ENCODE data around the gene TESK2. TPM values are rescaled to one million over a fixed set of nuclear protein-coding genes. Genes with fewer than 3 reads are reported as not detected.

The TESK2 gene
- total and polyA plus RNA-seq, 2 of the 8 experiments (the other 6 are each of a cell fraction or from before 2014, with no cell fraction given): 10.8 to 12.6 TPM

DNA sequence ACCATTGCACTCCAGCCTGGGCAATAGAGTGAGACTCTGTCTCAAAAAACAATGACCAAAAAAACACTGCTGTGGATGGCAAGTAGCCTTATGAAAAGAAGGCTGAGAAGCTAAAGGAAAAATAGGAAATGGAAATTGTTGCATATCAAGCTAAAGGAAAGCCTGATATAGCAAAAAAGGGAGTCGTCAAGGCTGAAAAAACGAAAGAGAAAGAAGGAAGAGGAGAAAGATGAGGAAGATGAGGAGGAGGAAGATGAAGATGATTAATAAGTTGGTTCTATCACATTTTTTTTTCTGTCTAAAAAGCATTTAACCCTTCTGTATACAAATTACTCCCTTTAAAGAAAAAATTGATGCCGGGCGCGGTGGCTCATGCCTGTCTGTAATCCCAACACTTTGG lies 40.9 kb upstream of the TESK2 start:
- no peak overlapping the region for H3K18ac ChIP-seq (ENCODE audit: extremely low read depth, low read length)
- H3K4me3 ChIP-seq (ENCODE audit: extremely low read depth in 1 of 4, insufficient read depth in 2 of 4, low read depth in 3 of 4, low read length in 4 of 4): no peak overlapping the region
- CTCF ChIA-PET (ENCODE audit: partially characterized antibody): interaction anchor here (0.6 to 1.6 kb wide), 5 partner anchors 13 to 798 kb away, joined by 3 to 8 read pairs (median 3); no protein-coding TSS in a partner anchor
- no peak overlapping the region for H4K91ac ChIP-seq (replicated peaks; ENCODE audit: insufficient read length, low read length)
- no peaks in the 10 kb centered on the region for H3K23me2 ChIP-seq (ENCODE audit: low read depth, low read length)
- H4K8ac ChIP-seq (ENCODE audit: extremely low read depth, insufficient read depth, low read length): no peak overlapping the region
- H2AK5ac ChIP-seq (ENCODE audit: low read depth, low read length): no peak overlapping the region
- no peaks in the 10 kb centered on the region for H3K79me2 ChIP-seq (ENCODE audit: control insufficient read depth in 1 of 2, insufficient read depth in 2 of 2, low read length in 2 of 2)
- no peak overlapping the region for H3K23ac ChIP-seq (ENCODE audit: insufficient read length)
- no peaks in the 10 kb centered on the region for H3K36me3 ChIP-seq (ENCODE audit: control insufficient read depth in 2 of 4, insufficient read depth in 4 of 4, low read length in 3 of 4)
- DNase-seq (ENCODE audit: low read depth in 1 of 2, low spot score in 2 of 2): no peak
- no peak overlapping the region for H3K4ac ChIP-seq (replicated peaks; ENCODE audit: insufficient read length, low read depth, low read length)
- H2BK120ac ChIP-seq (replicated peaks; ENCODE audit: low read depth, low read length): no peak overlapping the region
- no peak overlapping the region for H3K27ac ChIP-seq (ENCODE audit: low read depth, low read length)
- no peak overlapping the region for H3K4me2 ChIP-seq (ENCODE audit: insufficient read depth in 1 of 2, low read depth in 2 of 2, low read length in 2 of 2)
- no peak overlapping the region for H2BK12ac ChIP-seq (ENCODE audit: low read depth, low read length)
- H2BK20ac ChIP-seq (ENCODE audit: low read length): no peak overlapping the region
- H2AFZ ChIP-seq (ENCODE audit: low read length): no peak overlapping the region
- WGBS, 2 experiments (ENCODE audit: extremely low coverage in 1 of 2, insufficient coverage in 1 of 2, insufficient read length in 1 of 2, insufficient replicate concordance in 2 of 2, low coverage in 1 of 2, low lambda C conversion rate in 2 of 2, missing lambda C conversion rate in 1 of 2): 90 to 100% methylated on average over 1 to 5 of the region's 5 CpGs
- H3K27me3 ChIP-seq (replicated peaks in 1 of 4; ENCODE audit: control insufficient read depth in 3 of 4, extremely low read depth in 1 of 4, insufficient read depth in 3 of 4, low read length in 3 of 4): no peaks in the 10 kb centered on the region
- no peak overlapping the region for H4K5ac ChIP-seq (ENCODE audit: insufficient read length, low read depth, low read length)
- H3K14ac ChIP-seq (ENCODE audit: insufficient read length): no peak overlapping the region
- H4K20me1 ChIP-seq (replicated peaks in 1 of 2; ENCODE audit: control insufficient read depth in 1 of 2, insufficient read depth in 2 of 2, low read length in 2 of 2): no peaks in the 10 kb centered on the region
- no peaks in the 10 kb centered on the region for H3K79me1 ChIP-seq (ENCODE audit: low read depth, low read length)
- no peak overlapping the region for H2BK15ac ChIP-seq (ENCODE audit: low read length)
- no peak overlapping the region for H3K9ac ChIP-seq (replicated peaks in 1 of 4; ENCODE audit: extremely low read depth in 1 of 4, low read depth in 3 of 4, low read length in 3 of 4)
- no peaks in the 10 kb centered on the region for H3K4me1 ChIP-seq (replicated peaks in 1 of 4; ENCODE audit: control insufficient read depth in 3 of 4, insufficient read depth in 4 of 4, low read length in 3 of 4)
- FAIRE-seq: no peak
- no peak overlapping the region for H2BK5ac ChIP-seq (ENCODE audit: low read depth, low read length)
- POLR2A ChIA-PET (ENCODE audit: partially characterized antibody): interaction anchor here (1.2 to 35.7 kb wide), 4 partner anchors 11 to 20 kb away, joined by 3 to 741 read pairs (median 4); partner anchors contain the start of gene PRDX1
- H3K9me3 ChIP-seq (ENCODE audit: insufficient read depth in 2 of 2, low read depth in 1 of 2, low read length in 1 of 2): no peaks in the 10 kb centered on the region
- H3K56ac ChIP-seq (replicated peaks; ENCODE audit: insufficient read length, low read depth, low read length): no peak overlapping the region
- no peak for TF ChIP-seq KDM5A (IDR thresholded peaks at IDR 0.05; ENCODE audit: low read length)
- no peak for TF ChIP-seq SP1 (IDR thresholded peaks at IDR 0.05; ENCODE audit: low read depth, low read length)
- TF ChIP-seq POLR2AphosphoS5 (IDR thresholded peaks at IDR 0.05; ENCODE audit: low read depth, low read length): no peak
- TF ChIP-seq, protein P1, sequence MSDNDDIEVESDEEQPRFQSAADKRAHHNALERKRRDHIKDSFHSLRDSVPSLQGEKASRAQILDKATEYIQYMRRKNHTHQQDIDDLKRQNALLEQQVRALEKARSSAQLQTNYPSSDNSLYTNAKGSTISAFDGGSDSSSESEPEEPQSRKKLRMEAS (IDR thresholded peaks at IDR 0.05): no peak
- TF ChIP-seq PHF8 (conservative IDR thresholded peaks at IDR 0.05; ENCODE audit: low read depth, low read length): no peak
- no peak for TF ChIP-seq TEAD4 (IDR thresholded peaks at IDR 0.05; ENCODE audit: low read depth, low read length)
- TF ChIP-seq TBP (IDR thresholded peaks at IDR 0.05; ENCODE audit: low read depth, low read length): no peak
- TF ChIP-seq BCL11A (IDR thresholded peaks at IDR 0.05; ENCODE audit: low read depth in 2 of 2, low read length in 2 of 2): no peak
